H1 (cell line): Measurements from ENCODE around the gene TSPAN15. TPM values are rescaled to one million over a fixed set of nuclear protein-coding genes. Genes with fewer than 3 reads are reported as not detected.
A peak's percentile ranks its signal among the peaks of the same experiment; 100 is the strongest.

ENCODE experiments used
- BCL11A ChIP-seq, 2 experiments: IDR thresholded peaks; one replicate each; pipeline ENCODE4 v1.6.1; 2011; ENCODE audit warnings: low read depth in 2 of 2, low read length in 2 of 2, mild to moderate bottlenecking in 2 of 2
- CBX8 ChIP-seq: fragments of 300-800, 300-1000 bp; sonication (generic); IDR thresholded peaks from 2 replicates; pipeline ENCODE4 v1.7.1; 2016; ENCODE audit warnings: low read depth, low read length, borderline replicate concordance
- CEBPB ChIP-seq: IDR thresholded peaks from 2 replicates; pipeline ENCODE4 v1.6.1; 2012; ENCODE audit warnings: low read depth, low read length
- EZH2 ChIP-seq: fragments of 200-600 bp; sonication (generic); IDR thresholded peaks from 2 replicates; pipeline ENCODE4 v1.7.1; 2012; ENCODE audit warnings: low read depth, mild to moderate bottlenecking, moderate library complexity, low read length, inconsistent platforms; ENCODE audit not compliant: severe bottlenecking
- GTF2F1 ChIP-seq: IDR thresholded peaks from 2 replicates; pipeline ENCODE4 v1.6.1; 2012; ENCODE audit warnings: low read depth, low read length, improper control_type of control experiment, borderline replicate concordance
- JUN ChIP-seq: IDR thresholded peaks from 2 replicates; pipeline ENCODE4 v1.6.1; 2011; ENCODE audit warnings: low read depth, mild to moderate bottlenecking, improper control_type of control experiment, low read length
- JUND ChIP-seq: IDR thresholded peaks from 2 replicates; pipeline ENCODE4 v1.6.1; 2011; ENCODE audit warnings: mild to moderate bottlenecking, improper control_type of control experiment, low read length
- KDM1A ChIP-seq: fragments of 200-600, 300-600 bp; sonication (generic); IDR thresholded peaks from 2 replicates; pipeline ENCODE4 v1.7.1; 2016; ENCODE audit warnings: mild to moderate bottlenecking, low read length, borderline replicate concordance
- KDM5A ChIP-seq: fragments of 200-600 bp; IDR thresholded peaks from 2 replicates; pipeline ENCODE4 v1.7.1; 2012; ENCODE audit warnings: mild to moderate bottlenecking, low read length, inconsistent platforms, mixed read lengths
- MAFK ChIP-seq: IDR thresholded peaks from 2 replicates; pipeline ENCODE4 v1.6.1; 2012; ENCODE audit warnings: low read depth, mild to moderate bottlenecking, improper control_type of control experiment, low read length
- NANOG ChIP-seq: IDR thresholded peaks from 2 replicates; pipeline ENCODE4 v1.6.1; 2011; ENCODE audit warnings: low read length, low read depth, mild to moderate bottlenecking, inconsistent platforms; ENCODE audit not compliant: insufficient read depth, poor library complexity, severe bottlenecking
- POLR2AphosphoS5 ChIP-seq: IDR thresholded peaks from 2 replicates; pipeline ENCODE4 v1.6.1; 2011; ENCODE audit warnings: low read depth, low read length
- SIRT6 ChIP-seq: IDR thresholded peaks from one replicate; pipeline ENCODE4 v1.7.1; 2012; ENCODE audit warnings: low read length, inconsistent platforms
- SP2 ChIP-seq: IDR thresholded peaks from 2 replicates; pipeline ENCODE4 v1.6.1; 2012; ENCODE audit warnings: mild to moderate bottlenecking, low read length, inconsistent platforms
- SRF ChIP-seq: IDR thresholded peaks from 2 replicates; pipeline ENCODE4 v1.6.1; 2011; ENCODE audit warnings: mild to moderate bottlenecking, low read depth, low read length, moderate library complexity
- TAF7 ChIP-seq: optimal IDR thresholded peaks from 2 replicates; pipeline ENCODE3; 2011; ENCODE audit warnings: low read depth, mild to moderate bottlenecking, inconsistent platforms, low read length, moderate library complexity, borderline replicate concordance
- TBP ChIP-seq: IDR thresholded peaks from 2 replicates; pipeline ENCODE4 v1.6.1; 2011; ENCODE audit warnings: low read depth, low read length, improper control_type of control experiment
- YY1 ChIP-seq: IDR thresholded peaks from 2 replicates; pipeline ENCODE4 v1.6.1; 2011; ENCODE audit warnings: low read depth, mild to moderate bottlenecking, low read length
- ZNF274 ChIP-seq: IDR thresholded peaks from 2 replicates; pipeline ENCODE4 v1.7.0; 2012; ENCODE audit warnings: low read length, borderline replicate concordance; ENCODE audit errors: extremely low read depth
- polyA plus RNA-seq, 7 experiments: library from polyadenylated mRNA; depleted of rRNA in 3 of 7; stranded (reverse) in 5 of 7; unstranded in 2 of 7; fragments of >200 nt in 5 of 7; fragments of 200-250 nt in 2 of 7; gene quantifications; 1 replicate in 5 of 7; 2 replicates in 1 of 7; 4 replicates in 1 of 7; pipeline versions ENCODE4 v1.2.1 to v1.2.3, GENCODE V29; 2011 to 2013; ENCODE audit warnings: missing spikeins in 2 of 7, mixed read lengths in 2 of 7
- total RNA-seq: library from RNA; stranded (reverse); fragmentation: NEBNext Ultra II Directional; extraction: Animal tissue kit (Norgen Biotek cat#: 25700); gene quantifications from 2 replicates; pipeline ENCODE4 v1.2.1, GENCODE V29; 2021
- TF ChIP-seq, protein P1 (sequence below): IDR thresholded peaks from 2 replicates; pipeline ENCODE4 v1.6.1; 2011; ENCODE audit warnings: low read length, improper control_type of control experiment
- TF ChIP-seq, protein P2 (sequence below), 3 experiments: IDR thresholded peaks; 1 replicate in 2 of 3; 2 replicates in 1 of 3; pipeline versions ENCODE4 v1.5.1 to v1.6.1; 2011; ENCODE audit warnings: low read length in 3 of 3, mild to moderate bottlenecking in 3 of 3, inconsistent platforms in 2 of 3, low read depth in 1 of 3, moderate library complexity in 1 of 3; ENCODE audit not compliant: insufficient read depth in 1 of 3; ENCODE audit errors: control extremely low read depth in 1 of 3

TSPAN15 gene
- total and polyA plus RNA-seq, 2 of the 8 experiments (the other 6 are each of a cell fraction or from before 2014, with no cell fraction given), result 9.7 to 20.0 TPM

GRCh38 chr10:69408318-69409175 is 42.7 kb upstream of the TSPAN15 start (continued):
- no peak for TF ChIP-seq SRF
- TF ChIP-seq TBP, result 0 out of 2 replicates have a peak, but pooled peaks have one; percentile 16
- no peak for TF ChIP-seq BCL11A (IDR thresholded peaks at IDR 0.05; ENCODE audit: low read depth in 2 of 2, low read length in 2 of 2)
- TF ChIP-seq, protein P1, sequence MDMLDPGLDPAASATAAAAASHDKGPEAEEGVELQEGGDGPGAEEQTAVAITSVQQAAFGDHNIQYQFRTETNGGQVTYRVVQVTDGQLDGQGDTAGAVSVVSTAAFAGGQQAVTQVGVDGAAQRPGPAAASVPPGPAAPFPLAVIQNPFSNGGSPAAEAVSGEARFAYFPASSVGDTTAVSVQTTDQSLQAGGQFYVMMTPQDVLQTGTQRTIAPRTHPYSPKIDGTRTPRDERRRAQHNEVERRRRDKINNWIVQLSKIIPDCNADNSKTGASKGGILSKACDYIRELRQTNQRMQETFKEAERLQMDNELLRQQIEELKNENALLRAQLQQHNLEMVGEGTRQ, result no peak
- no peak for TF ChIP-seq KDM5A
- no peak for TF ChIP-seq TAF7
- no peak for TF ChIP-seq YY1
- no peak for TF ChIP-seq CBX8
- TF ChIP-seq CEBPB, result no peak
- no peak for TF ChIP-seq NANOG
- peak; percentile 44; the same call in 1 of the 2 replicates for TF ChIP-seq KDM1A
- TF ChIP-seq, protein P2, sequence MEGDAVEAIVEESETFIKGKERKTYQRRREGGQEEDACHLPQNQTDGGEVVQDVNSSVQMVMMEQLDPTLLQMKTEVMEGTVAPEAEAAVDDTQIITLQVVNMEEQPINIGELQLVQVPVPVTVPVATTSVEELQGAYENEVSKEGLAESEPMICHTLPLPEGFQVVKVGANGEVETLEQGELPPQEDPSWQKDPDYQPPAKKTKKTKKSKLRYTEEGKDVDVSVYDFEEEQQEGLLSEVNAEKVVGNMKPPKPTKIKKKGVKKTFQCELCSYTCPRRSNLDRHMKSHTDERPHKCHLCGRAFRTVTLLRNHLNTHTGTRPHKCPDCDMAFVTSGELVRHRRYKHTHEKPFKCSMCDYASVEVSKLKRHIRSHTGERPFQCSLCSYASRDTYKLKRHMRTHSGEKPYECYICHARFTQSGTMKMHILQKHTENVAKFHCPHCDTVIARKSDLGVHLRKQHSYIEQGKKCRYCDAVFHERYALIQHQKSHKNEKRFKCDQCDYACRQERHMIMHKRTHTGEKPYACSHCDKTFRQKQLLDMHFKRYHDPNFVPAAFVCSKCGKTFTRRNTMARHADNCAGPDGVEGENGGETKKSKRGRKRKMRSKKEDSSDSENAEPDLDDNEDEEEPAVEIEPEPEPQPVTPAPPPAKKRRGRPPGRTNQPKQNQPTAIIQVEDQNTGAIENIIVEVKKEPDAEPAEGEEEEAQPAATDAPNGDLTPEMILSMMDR (IDR thresholded peaks at IDR 0.05; ENCODE audit: control extremely low read depth in 1 of 3, insufficient read depth in 1 of 3, low read depth in 1 of 3, low read length in 3 of 3), result peak; percentile 43 to 71 (median 64)
- TF ChIP-seq SP2, result no peak
- TF ChIP-seq EZH2, result no peak
- TF ChIP-seq GTF2F1, result no peak
- no peak for TF ChIP-seq MAFK
- no peak for TF ChIP-seq SIRT6
- TF ChIP-seq JUN, result no peak
- TF ChIP-seq JUND, result no peak
- no peak for TF ChIP-seq ZNF274
- TF ChIP-seq POLR2AphosphoS5, result peak; percentile 67; the same call in 1 of the 2 replicates
